Body of pancreas (tissue), 4 donors: ENCODE measurements around the gene ITGBL1. TPM values are rescaled to one million over a fixed set of nuclear protein-coding genes. Genes with fewer than 3 reads are reported as not detected.

Source experiments
- ATAC-seq: fragments of 150-250 bp; one replicate; pipeline ENCODE4 v1.9.1; 2016
- DNase-seq, 4 donors: peaks; one replicate each; pipeline ENCODE4 v3.0.0-alpha.2; 2019
- H3K27ac ChIP-seq, 4 donors: fragments of 200-600 bp; sonication (generic); 1 replicate in 3 of 4; 2 replicates in 1 of 4; pipeline versions ENCODE4 v1.5.1 to v1.6.1; 2016 to 2019; ENCODE audit warnings: mild to moderate bottlenecking in 1 of 4, mixed read lengths in 1 of 4, moderate library complexity in 1 of 4
- H3K27me3 ChIP-seq, 2 donors: fragments of 200-600 bp; sonication (generic); one replicate each; pipeline ENCODE4 v1.6.0; 2016; ENCODE audit warnings: mild to moderate bottlenecking in 1 of 2
- H3K36me3 ChIP-seq, 2 donors: fragments of 200-600 bp; sonication (generic); replicated peaks in 1 of 2; 2 replicates each; pipeline ENCODE4 v1.5.1; 2016; ENCODE audit warnings: low read depth in 2 of 2; ENCODE audit not compliant: insufficient read depth in 1 of 2
- H3K4me1 ChIP-seq: fragments of 200-600 bp; sonication (generic); one replicate; pipeline ENCODE4 v1.6.0; 2016
- H3K4me3 ChIP-seq, 2 donors: fragments of 200-600 bp; sonication (generic); 1 replicate in 1 of 2; 2 replicates in 1 of 2; pipeline ENCODE4 v1.5.1; 2016 to 2019
- H3K9me3 ChIP-seq, 3 donors: fragments of 200-600 bp; sonication (generic); 1 replicate in 2 of 3; 2 replicates in 1 of 3; pipeline ENCODE4 v1.5.1; 2016
- POLR2A ChIP-seq, 3 donors: fragments of 450-650 bp; IDR thresholded peaks; one replicate each; pipeline ENCODE4 v1.6.1; 2016; ENCODE audit warnings: antibody characterized with exemption in 3 of 3, mild to moderate bottlenecking in 2 of 3
- WGBS, 2 donors: methylation state at CpG; one replicate each; pipeline ENCODE4 v1.1.5; 2017; 5-methylcytosine and 5-hydroxymethylcytosine counted together
- intact Hi-C: fragments of 100-400 bp; cut with DNase I; formaldehyde crosslinking; loops from one replicate; pipeline ENCODE4 v1.15.1; 2023
- total RNA-seq, 2 donors: library from RNA; depleted of rRNA; stranded (reverse); fragments of >200 nt; gene quantifications; one replicate each; pipeline ENCODE4 v1.1.0, GENCODE V29; 2016
- TF ChIP-seq, protein P1 (sequence below), 7 experiments: fragments of 450-650 bp in 4 of 7; fragments of 200-600 bp in 3 of 7; sonication (generic) in 3 of 7; IDR thresholded peaks; one replicate each; pipeline ENCODE4 v1.5.1; 2016 to 2019; ENCODE audit warnings: antibody characterized with exemption in 7 of 7

ITGBL1 gene
- total RNA-seq, 2 donors from 2014 or later, result 1.3 to 10.4 TPM

GRCh38 chr13:101475536-101475935 lies 23.1 kb downstream of the ITGBL1 start:
- no peak for TF ChIP-seq POLR2A (IDR thresholded peaks at IDR 0.05)
- TF ChIP-seq, protein P1, sequence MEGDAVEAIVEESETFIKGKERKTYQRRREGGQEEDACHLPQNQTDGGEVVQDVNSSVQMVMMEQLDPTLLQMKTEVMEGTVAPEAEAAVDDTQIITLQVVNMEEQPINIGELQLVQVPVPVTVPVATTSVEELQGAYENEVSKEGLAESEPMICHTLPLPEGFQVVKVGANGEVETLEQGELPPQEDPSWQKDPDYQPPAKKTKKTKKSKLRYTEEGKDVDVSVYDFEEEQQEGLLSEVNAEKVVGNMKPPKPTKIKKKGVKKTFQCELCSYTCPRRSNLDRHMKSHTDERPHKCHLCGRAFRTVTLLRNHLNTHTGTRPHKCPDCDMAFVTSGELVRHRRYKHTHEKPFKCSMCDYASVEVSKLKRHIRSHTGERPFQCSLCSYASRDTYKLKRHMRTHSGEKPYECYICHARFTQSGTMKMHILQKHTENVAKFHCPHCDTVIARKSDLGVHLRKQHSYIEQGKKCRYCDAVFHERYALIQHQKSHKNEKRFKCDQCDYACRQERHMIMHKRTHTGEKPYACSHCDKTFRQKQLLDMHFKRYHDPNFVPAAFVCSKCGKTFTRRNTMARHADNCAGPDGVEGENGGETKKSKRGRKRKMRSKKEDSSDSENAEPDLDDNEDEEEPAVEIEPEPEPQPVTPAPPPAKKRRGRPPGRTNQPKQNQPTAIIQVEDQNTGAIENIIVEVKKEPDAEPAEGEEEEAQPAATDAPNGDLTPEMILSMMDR (IDR thresholded peaks at IDR 0.05), result no peak
- intact Hi-C loops, result no loop called here

GRCh38 chr13:101481421-101481820 lies 28.9 kb downstream of the ITGBL1 start:
- intact Hi-C loops, result no loop called here
- ATAC-seq (no peak), DNase-seq (no peak)
- Histone ChIP-seq H3K4me3 (no peak overlapping the region), H3K27me3 (no peaks in the 10 kb centered on the region), H3K9me3 (no peaks in the 10 kb centered on the region), H3K36me3 (no peaks in the 10 kb centered on the region), H3K4me1 (no peaks in the 10 kb centered on the region), H3K27ac (no peak overlapping the region)
- 48 to 69% methylated on average over 1 of the region's 1 CpG for WGBS, 2 donors
- TF ChIP-seq, protein P1 (IDR thresholded peaks at IDR 0.05), result no peak
- TF ChIP-seq POLR2A (IDR thresholded peaks at IDR 0.05), result no peak

More at GRCh38 chr13:101475536-101475935, 23.1 kb downstream of the ITGBL1 start:
- H3K27me3 ChIP-seq, result peaks cover 0 to 2% of the 10 kb centered on the region in 2 donors
- DNase-seq (no peak), ATAC-seq (no peak)
- no peaks in the 10 kb centered on the region for H3K36me3 ChIP-seq
- no peak overlapping the region for H3K27ac ChIP-seq
- H3K4me1 ChIP-seq, result no peaks in the 10 kb centered on the region
- H3K9me3 ChIP-seq, result no peaks in the 10 kb centered on the region
- no peak overlapping the region for H3K4me3 ChIP-seq

GRCh38 chr13:101486708-101487437 lies 34.4 kb downstream of the ITGBL1 start:
- Histone ChIP-seq H3K4me3 (no peak overlapping the region), H3K27me3 (no peaks in the 10 kb centered on the region), H3K36me3 (no peaks in the 10 kb centered on the region), H3K27ac (no peak overlapping the region), H3K4me1 (no peaks in the 10 kb centered on the region), H3K9me3 (no peaks in the 10 kb centered on the region)
- WGBS, 2 donors, result 48 to 56% methylated on average over 1 of the region's 1 CpG
- no peak for DNase-seq
- TF ChIP-seq, protein P1 (IDR thresholded peaks at IDR 0.05), result no peak
- TF ChIP-seq POLR2A (IDR thresholded peaks at IDR 0.05), result no peak
- intact Hi-C loops, result no loop called here
- peak; percentile 45 for ATAC-seq

DNA sequence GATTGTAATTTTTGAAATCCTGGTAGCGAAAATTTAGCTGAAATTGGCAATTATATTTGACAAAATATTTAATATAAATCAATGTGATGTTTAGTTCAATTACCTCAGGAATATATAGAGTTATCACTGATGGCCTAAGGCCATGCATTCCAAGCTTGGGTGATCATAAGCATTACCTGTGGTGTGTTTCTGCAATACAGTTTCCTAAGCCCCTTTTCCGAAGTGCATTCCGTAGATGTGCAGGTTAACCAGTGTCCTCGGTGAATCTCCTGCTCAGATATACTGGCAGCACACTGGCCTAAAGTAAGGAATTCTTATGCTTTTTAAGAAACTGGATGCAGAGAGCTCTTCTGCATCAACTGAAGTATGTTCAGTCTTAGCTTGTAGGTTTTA lies 35.0 kb downstream of the ITGBL1 start:
- no peak for ATAC-seq
- Histone ChIP-seq H3K27me3 (no peaks in the 10 kb centered on the region), H3K36me3 (no peaks in the 10 kb centered on the region), H3K27ac (no peak overlapping the region), H3K9me3 (no peaks in the 10 kb centered on the region), H3K4me3 (no peak overlapping the region), H3K4me1 (no peaks in the 10 kb centered on the region)
- TF ChIP-seq, protein P1 (IDR thresholded peaks at IDR 0.05), result no peak
- WGBS, 2 donors, result 92 to 94% methylated on average over 4 of the region's 4 CpGs
- DNase-seq, result no peak
- intact Hi-C loops, result no loop called here

DNA sequence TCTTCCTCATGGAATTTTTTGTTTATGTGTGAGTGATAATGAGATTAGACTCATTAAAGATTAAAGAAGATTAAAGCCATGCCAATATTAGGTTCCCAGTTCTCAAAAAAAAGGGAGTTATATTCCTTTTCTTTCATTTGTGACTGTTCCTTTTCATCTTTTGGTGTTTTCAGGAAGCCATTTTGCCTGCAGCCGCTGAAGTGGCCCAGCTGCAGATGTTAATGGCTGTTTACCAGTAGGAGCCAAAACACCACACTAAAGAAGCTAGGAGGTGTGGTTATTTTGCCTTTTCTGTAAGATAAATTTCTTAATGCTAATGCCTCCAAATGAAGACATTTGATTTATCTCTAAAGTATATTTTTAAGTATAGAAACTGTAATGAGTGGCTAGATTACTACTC lies 36.3 kb downstream of the ITGBL1 start:
- Histone ChIP-seq H3K36me3 (no peaks in the 10 kb centered on the region), H3K4me3 (no peak overlapping the region), H3K27me3 (no peaks in the 10 kb centered on the region), H3K9me3 (no peaks in the 10 kb centered on the region), H3K27ac (no peak overlapping the region), H3K4me1 (no peaks in the 10 kb centered on the region)
- DNase-seq (no peak), ATAC-seq (no peak)
- intact Hi-C loops, result no loop called here
- TF ChIP-seq POLR2A (IDR thresholded peaks at IDR 0.05), result no peak
- TF ChIP-seq, protein P1 (IDR thresholded peaks at IDR 0.05), result no peak
- WGBS, 2 donors, result 82 to 100% methylated on average over 1 of the region's 1 CpG
